Measurements from ENCODE around the gene AMPH. TPM values are rescaled to one million over a fixed set of nuclear protein-coding genes. Genes with fewer than 3 reads are reported as not detected.

AMPH gene
- total RNA-seq, 1 donor from 2014 or later: 0.13 TPM

- no peak for DNase-seq (ENCODE audit: low read depth in 2 of 2)
These were observed 167.6 kb downstream of the AMPH start for GRCh38 chr7:38463277-38464225.

- DNase-seq (ENCODE audit: low read depth in 2 of 2): no peak
These were observed 168.4 kb downstream of the AMPH start for GRCh38 chr7:38462819-38463218.

GRCh38 chr7:38461887-38462286, 169.3 kb downstream of the AMPH start:
- no peak for DNase-seq (ENCODE audit: low read depth in 2 of 2)

DNA sequence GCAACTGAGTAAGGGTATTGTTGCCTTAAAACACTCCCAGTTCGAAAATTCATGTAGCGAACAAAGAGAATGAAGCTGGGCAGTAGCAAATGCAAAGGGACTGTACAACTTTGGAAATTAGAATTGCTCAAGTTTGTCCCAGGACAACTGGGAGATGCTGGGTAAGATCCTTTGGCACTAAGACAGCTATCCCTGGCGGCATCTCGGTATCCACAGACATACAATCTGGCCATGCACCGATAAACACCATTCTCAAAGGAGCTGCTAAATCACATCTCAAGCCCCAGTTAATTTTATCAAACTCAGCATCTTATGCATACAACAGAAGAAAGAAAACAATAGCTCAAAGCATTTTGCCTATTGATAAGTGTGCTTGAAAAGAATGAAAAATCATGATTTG, 177.3 kb downstream of the AMPH start:
- DNase-seq (ENCODE audit: low read depth in 2 of 2): no peak

GRCh38 chr7:38453168-38453567, 178.0 kb downstream of the AMPH start:
- DNase-seq (ENCODE audit: low read depth in 2 of 2): no peak

DNA sequence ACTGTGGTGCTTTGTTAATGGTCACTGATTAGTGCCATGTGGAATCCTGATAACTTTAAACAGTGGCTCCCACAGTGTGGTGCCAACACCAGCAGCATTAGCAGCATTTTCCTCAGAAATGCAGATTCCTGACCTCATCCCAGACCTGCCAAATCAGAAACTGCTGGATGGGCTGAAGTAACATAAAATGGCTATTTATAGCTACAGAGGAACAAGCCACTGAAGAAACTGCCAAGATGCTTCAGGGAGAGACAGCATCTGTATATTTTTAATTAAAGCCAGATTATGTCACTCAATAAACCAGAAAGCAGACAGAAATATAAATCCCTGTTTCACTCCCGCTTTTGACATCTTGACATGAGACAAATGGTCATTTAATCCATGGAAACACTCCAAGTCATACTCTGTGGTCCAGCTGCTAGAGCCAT, 178.5 kb downstream of the AMPH start:
- DNase-seq (ENCODE audit: low read depth in 2 of 2): no peak

DNA sequence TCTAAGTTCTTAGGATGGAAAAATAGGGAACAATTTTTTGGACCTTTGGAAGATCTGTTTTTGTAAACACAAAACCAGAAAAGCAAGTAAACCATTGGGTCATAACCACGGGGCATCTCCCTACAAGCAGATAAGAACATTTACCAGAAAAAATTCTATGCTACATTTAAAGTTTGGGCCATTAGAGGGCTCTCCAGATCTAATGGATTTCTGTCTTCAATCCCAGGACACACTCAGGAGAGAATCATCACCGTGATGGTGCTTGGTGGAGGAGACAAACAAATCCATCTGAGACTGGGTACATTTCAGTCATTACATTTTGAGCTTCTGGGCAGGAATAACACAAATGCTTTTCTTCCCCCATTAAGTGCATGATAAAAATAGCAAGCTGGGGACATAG, 179.3 kb downstream of the AMPH start:
- DNase-seq (ENCODE audit: low read depth in 2 of 2): peak in 1 of 2 donors; percentile 6

- no peak for DNase-seq (ENCODE audit: low read depth in 2 of 2)
These were observed 182.5 kb downstream of the AMPH start for GRCh38 chr7:38448584-38449234.

- DNase-seq (ENCODE audit: low read depth in 2 of 2): no peak
These were observed 183.1 kb downstream of the AMPH start for GRCh38 chr7:38448054-38448453.

- no peak for DNase-seq (ENCODE audit: low read depth in 2 of 2)
These were observed 192.2 kb downstream of the AMPH start for GRCh38 chr7:38438970-38439369.

GRCh38 chr7:38432671-38433070, 198.5 kb downstream of the AMPH start:
- no peak for DNase-seq (ENCODE audit: low read depth in 2 of 2)

DNA sequence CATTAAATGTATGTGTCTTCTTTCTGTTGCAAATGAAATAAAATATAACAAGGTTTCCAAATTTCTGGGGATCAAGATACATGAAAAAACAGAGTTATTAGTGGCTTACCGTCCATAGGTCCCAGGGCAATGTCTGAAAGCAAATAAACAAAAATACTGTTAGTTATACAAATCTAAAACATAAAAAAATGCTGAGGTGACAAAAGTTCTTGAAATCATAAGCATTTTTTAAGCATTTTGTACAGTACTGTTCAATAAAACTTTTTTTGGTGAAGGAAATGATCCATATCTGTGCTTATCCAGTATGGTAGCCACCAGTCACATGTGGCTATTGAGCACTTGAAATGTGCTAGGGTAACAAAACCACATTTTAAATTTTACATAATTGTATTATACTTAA, 199.1 kb downstream of the AMPH start:
- DNase-seq (ENCODE audit: low read depth in 2 of 2): no peak

- no peak for DNase-seq (ENCODE audit: low read depth in 2 of 2)
These were observed 202.1 kb downstream of the AMPH start for GRCh38 chr7:38429057-38429456.

- no peak for DNase-seq (ENCODE audit: low read depth in 2 of 2)
These were observed 203.1 kb downstream of the AMPH start for GRCh38 chr7:38428041-38428440.

- no peak for DNase-seq (ENCODE audit: low read depth in 2 of 2)
These were observed 203.8 kb downstream of the AMPH start for GRCh38 chr7:38427279-38427955.

GRCh38 chr7:38425509-38425908, 205.7 kb downstream of the AMPH start:
- DNase-seq (ENCODE audit: low read depth in 2 of 2): no peak

- DNase-seq (ENCODE audit: low read depth in 2 of 2): no peak
These were observed 206.3 kb downstream of the AMPH start for GRCh38 chr7:38424750-38425463.

- no peak for DNase-seq (ENCODE audit: low read depth in 2 of 2)
These were observed 217.4 kb downstream of the AMPH start for GRCh38 chr7:38413784-38414183.

DNA sequence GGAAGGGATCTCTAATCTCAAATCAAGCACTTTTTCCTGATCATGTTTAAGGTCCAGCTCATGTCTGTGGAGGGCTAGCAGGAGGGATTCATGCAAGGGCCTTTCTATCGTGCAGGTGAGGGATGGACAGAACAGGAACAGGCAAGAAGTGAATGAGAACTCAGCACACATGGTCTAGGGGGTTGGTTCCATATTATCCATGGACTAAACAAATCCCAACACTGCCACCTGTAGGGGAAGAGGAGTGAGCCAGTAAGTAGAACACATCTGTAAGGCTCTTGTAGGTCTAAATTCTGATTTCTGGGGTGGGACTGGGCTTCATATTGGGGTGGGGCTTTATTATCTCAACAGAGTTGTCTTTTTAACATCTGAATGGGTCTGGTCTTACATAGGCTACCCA, 219.8 kb downstream of the AMPH start:
- peak; percentile 16 to 63 for DNase-seq (ENCODE audit: low read depth in 2 of 2)

- no peak for DNase-seq (ENCODE audit: low read depth in 2 of 2)
These were observed 221.1 kb downstream of the AMPH start for GRCh38 chr7:38410056-38410455.

GRCh38 chr7:38409531-38409930, 221.6 kb downstream of the AMPH start:
- no peak for DNase-seq (ENCODE audit: low read depth in 2 of 2)

Data from dermis microvascular lymphatic vessel endothelial cell (primary cell).